OCI-LY7 (cell line): ENCODE data around the gene CPNE4. TPM values are rescaled to one million over a fixed set of nuclear protein-coding genes. Genes with fewer than 3 reads are reported as not detected.

ENCODE experiments used
- BruUV-seq: library from RNA; stranded (reverse); fragments of 400-500 nt; replicated peaks from 2 replicates; lab custom pipeline; 2021; lab: Mats Ljungman, UMichigan
- CTCF ChIA-PET: fragments of 300-600 bp; sonication (Branson Sonifier 250); formaldehyde crosslinking; loops from one replicate; lab custom pipeline; 2022; ENCODE audit warnings: antibody characterized with exemption; ENCODE audit not compliant: unreplicated experiment; lab: Charles Lee
- POLR2A ChIA-PET: fragments of 300-600 bp; sonication (Branson Sonifier 250); formaldehyde crosslinking; loops from one replicate; lab custom pipeline; 2022; ENCODE audit warnings: antibody characterized with exemption; lab: Charles Lee
- DNase-seq: peaks from one replicate; pipeline ENCODE4 v3.0.0-alpha.2; 2015; ENCODE audit warnings: low spot score
- H2AFZ ChIP-seq: fragments of 200-600 bp; sonication (generic), shearing (Covaris generic); 2 replicates; pipeline ENCODE4 v1.6.1; 2014; ENCODE audit warnings: mild to moderate bottlenecking, antibody characterized with exemption, low read length, moderate library complexity
- H3K27ac ChIP-seq: fragments of 200-600 bp; sonication (generic); 2 replicates; pipeline ENCODE4 v1.5.1; 2014; ENCODE audit warnings: mixed run types, low read depth, mild to moderate bottlenecking, moderate library complexity, low read length, inconsistent platforms; ENCODE audit not compliant: poor library complexity, severe bottlenecking
- H3K36me3 ChIP-seq: fragments of 200-600 bp; sonication (generic); 2 replicates; pipeline ENCODE4 v1.6.1; 2014; ENCODE audit warnings: mild to moderate bottlenecking, antibody characterized with exemption, low read length, moderate library complexity, mixed read lengths; ENCODE audit not compliant: insufficient read depth
- H3K4me1 ChIP-seq: fragments of 200-600 bp; sonication (generic); 2 replicates; pipeline ENCODE4 v1.5.1; 2014; ENCODE audit warnings: mild to moderate bottlenecking, low read length; ENCODE audit not compliant: insufficient read depth, poor library complexity, severe bottlenecking
- H3K4me2 ChIP-seq: fragments of 200-600 bp; sonication (generic); 2 replicates; pipeline ENCODE4 v1.6.1; 2014; ENCODE audit warnings: mild to moderate bottlenecking, low read length
- H3K4me3 ChIP-seq: fragments of 200-600 bp; sonication (generic); 2 replicates; pipeline ENCODE4 v1.5.1; 2014; ENCODE audit warnings: mild to moderate bottlenecking, low read depth, low read length; ENCODE audit not compliant: poor library complexity, severe bottlenecking
- H3K79me2 ChIP-seq: fragments of 200-600 bp; sonication (generic); 2 replicates; pipeline ENCODE4 v1.6.1; 2016; ENCODE audit warnings: low read depth, mild to moderate bottlenecking, low read length, moderate library complexity, mixed read lengths; ENCODE audit not compliant: insufficient read depth
- H3K9me2 ChIP-seq: fragments of 200-600 bp; sonication (generic); 2 replicates; pipeline ENCODE4 v1.6.1; 2016; ENCODE audit warnings: mild to moderate bottlenecking, low read length, mixed read lengths; ENCODE audit not compliant: insufficient read depth
- H3K9me3 ChIP-seq: fragments of 200-600 bp; sonication (generic); 2 replicates; pipeline ENCODE4 v1.6.1; 2014; ENCODE audit warnings: mild to moderate bottlenecking, mixed run types, low read length, mixed read lengths
- H4K20me1 ChIP-seq: fragments of 200-600 bp; sonication (generic); 2 replicates; pipeline ENCODE4 v1.6.1; 2014; ENCODE audit warnings: mild to moderate bottlenecking, antibody characterized with exemption, low read length, moderate library complexity, mixed read lengths; ENCODE audit not compliant: insufficient read depth
- CTCF ChIP-seq: fragments of 200-600 bp; sonication (generic); conservative IDR thresholded peaks from 2 replicates; pipeline ENCODE4 v1.5.1; 2014; ENCODE audit warnings: mild to moderate bottlenecking, antibody characterized with exemption, low read length, moderate library complexity, mixed read lengths
- EZH2phosphoT487 ChIP-seq: fragments of 200-600 bp; sonication (generic); IDR thresholded peaks from 2 replicates; pipeline ENCODE4 v1.6.1; 2018; ENCODE audit warnings: low read depth, borderline replicate concordance, mild to moderate bottlenecking, mixed run types, antibody characterized with exemption, low read length, moderate library complexity, mixed read lengths
- intact Hi-C: fragments of 100-400 bp; cut with micrococcal nuclease; formaldehyde crosslinking; loops from one replicate; pipeline ENCODE4 v1.10.0; 2022; ENCODE audit not compliant: unreplicated experiment
- total RNA-seq, 2 experiments: library from RNA; depleted of rRNA in 1 of 2; stranded (reverse); fragments of >200 nt in 1 of 2; shearing (Covaris generic) in 1 of 2; gene quantifications; 2 replicates each; pipeline ENCODE4 v1.2.3, GENCODE V29; 2014 to 2022

The CPNE4 gene
- total RNA-seq, 2 experiments from 2014 or later = not detected

GRCh38 chr3:131912255-131912654, 122.6 kb downstream of the CPNE4 start:
- CTCF ChIA-PET = no interaction called here
- no peaks in the 10 kb centered on the region for H4K20me1 ChIP-seq
- DNase-seq = no peak
- H3K79me2 ChIP-seq = no peaks in the 10 kb centered on the region
- no peak overlapping the region for H2AFZ ChIP-seq
- POLR2A ChIA-PET = no interaction called here
- H3K4me2 ChIP-seq = no peak overlapping the region
- H3K4me3 ChIP-seq = no peak overlapping the region
- H3K9me3 ChIP-seq = no peaks in the 10 kb centered on the region
- no peak for TF ChIP-seq CTCF
- no peak for TF ChIP-seq EZH2phosphoT487
- no peaks in the 10 kb centered on the region for H3K4me1 ChIP-seq
- no peak overlapping the region for H3K27ac ChIP-seq
- H3K9me2 ChIP-seq = no peaks in the 10 kb centered on the region
- no peaks in the 10 kb centered on the region for H3K36me3 ChIP-seq
- BruUV-seq = no TSS peak
- intact Hi-C loops = no loop called here

GRCh38 chr3:131907796-131908195, 127.0 kb downstream of the CPNE4 start:
- intact Hi-C loops = no loop called here
- ChIA-PET CTCF (no interaction called here), POLR2A (no interaction called here)
- Histone ChIP-seq H3K9me3 (no peaks in the 10 kb centered on the region), H3K36me3 (no peaks in the 10 kb centered on the region), H3K27ac (no peak overlapping the region), H3K4me2 (no peak overlapping the region), H3K79me2 (no peaks in the 10 kb centered on the region), H3K9me2 (no peaks in the 10 kb centered on the region), H2AFZ (no peak overlapping the region), H3K4me1 (no peaks in the 10 kb centered on the region), H3K4me3 (no peak overlapping the region), H4K20me1 (no peaks in the 10 kb centered on the region)
- TF ChIP-seq EZH2phosphoT487 (no peak), CTCF (no peak)
- no peak for DNase-seq
- no TSS peak for BruUV-seq

- ChIA-PET CTCF (no interaction called here), POLR2A (no interaction called here)
- Histone ChIP-seq H3K4me3 (no peak overlapping the region), H3K4me1 (no peaks in the 10 kb centered on the region), H3K27ac (no peak overlapping the region), H3K4me2 (no peak overlapping the region), H3K79me2 (no peaks in the 10 kb centered on the region), H2AFZ (no peak overlapping the region), H3K9me3 (no peaks in the 10 kb centered on the region), H3K9me2 (no peaks in the 10 kb centered on the region), H3K36me3 (no peaks in the 10 kb centered on the region), H4K20me1 (no peaks in the 10 kb centered on the region)
- no peak for TF ChIP-seq EZH2phosphoT487
- TF ChIP-seq CTCF = no peak
- no TSS peak for BruUV-seq
- intact Hi-C loops = no loop called here
- no peak for DNase-seq
These were observed 130.8 kb downstream of the CPNE4 start for GRCh38 chr3:131903988-131904415.
